GM20431 (cell line): ENCODE measurements around the gene TUBB.

Source experiments
- in situ Hi-C: fragments of 300-500 bp; cut with MseI, MboI; formaldehyde crosslinking; loops from one replicate; pipeline ENCODE4 v1.15.0; 2020; ENCODE audit warnings: low sequenced_read_pairs; ENCODE audit not compliant: unreplicated experiment

The TUBB gene

DNA sequence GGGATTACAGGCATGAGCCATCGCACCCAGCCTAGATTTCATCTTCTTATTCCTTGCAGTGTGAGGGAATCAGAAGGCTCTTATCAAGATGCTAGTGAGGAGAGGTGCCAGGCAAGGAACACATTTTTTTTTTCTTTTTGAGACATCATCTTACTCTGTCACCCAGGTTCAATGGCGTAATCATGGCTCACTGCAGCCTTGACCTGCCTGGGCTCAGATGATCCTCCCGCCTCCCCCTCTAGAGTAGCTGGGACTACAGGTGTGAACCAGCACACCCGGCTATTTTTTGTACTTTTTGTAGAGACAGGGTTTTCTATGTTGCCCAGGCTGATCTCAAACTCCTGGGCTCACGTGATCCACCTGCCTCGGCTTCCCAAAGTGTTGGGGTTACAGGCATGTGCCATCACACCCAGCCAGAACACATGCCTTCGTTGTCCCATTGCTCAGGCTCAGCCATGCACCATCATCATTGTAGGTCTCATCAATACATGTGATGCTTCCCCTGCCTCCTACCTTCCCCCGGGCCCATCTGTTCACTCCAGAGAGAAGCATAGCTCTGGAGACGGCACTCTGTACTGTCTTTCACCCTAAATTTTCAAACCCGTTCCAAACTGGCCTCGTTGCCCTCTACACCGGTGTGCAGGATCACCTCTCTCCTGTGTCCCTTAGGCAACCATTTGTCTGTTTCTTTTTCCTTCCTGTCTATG is 12.2 kb downstream of the TUBB start:
- in situ Hi-C loops, result no loop called here

DNA sequence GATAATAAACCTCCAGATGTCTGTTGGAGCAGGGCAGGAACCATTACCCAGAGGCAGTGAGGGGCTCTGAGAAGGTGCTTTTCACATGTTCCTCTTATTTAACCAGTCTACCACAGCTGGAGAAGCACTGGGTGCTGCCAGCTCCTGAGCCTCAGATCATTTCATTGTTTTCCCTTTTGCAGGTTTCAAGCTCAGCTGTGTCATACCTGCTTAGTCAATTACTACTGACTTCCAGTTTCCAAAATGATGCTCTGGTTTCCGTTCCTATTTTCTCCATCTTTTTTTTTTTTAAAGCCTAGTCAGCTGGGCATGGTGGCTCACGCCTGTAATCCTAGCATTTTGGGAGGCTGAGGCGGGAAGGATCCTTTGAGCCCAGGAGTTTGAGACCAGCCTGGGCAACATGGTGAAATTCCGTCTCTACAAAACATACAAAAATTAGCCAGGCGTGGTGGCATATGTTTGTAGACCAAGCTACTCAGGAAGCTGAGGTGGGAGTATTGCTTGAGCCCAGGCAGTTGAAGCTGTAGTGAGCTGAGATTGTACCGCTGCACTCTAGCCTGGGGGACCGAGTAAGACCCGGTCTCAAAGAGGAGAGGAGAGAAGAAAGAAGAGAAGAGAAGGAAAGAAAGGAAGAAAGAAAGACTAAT is 15.6 kb downstream of the TUBB start:
- in situ Hi-C loops, result no loop called here

DNA sequence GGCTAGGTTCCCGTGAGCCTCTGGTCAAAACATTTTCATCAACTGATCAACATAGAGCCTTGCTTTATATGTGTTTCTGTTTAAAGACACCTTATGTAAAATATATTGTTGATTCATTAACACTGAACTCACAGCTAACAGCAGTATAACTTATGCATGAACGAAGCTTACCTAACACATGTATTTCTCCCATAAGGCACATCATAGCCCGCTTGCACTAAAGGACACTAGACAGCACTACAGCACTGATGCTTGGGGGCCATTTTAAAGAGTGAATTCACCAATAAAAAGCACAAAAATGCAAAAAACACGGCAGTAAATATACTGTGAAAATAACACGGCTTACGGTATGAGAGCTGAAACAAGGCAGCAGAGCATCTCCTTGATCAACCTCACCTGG is 18.4 kb downstream of the TUBB start:
- in situ Hi-C loops, result no loop called here

DNA sequence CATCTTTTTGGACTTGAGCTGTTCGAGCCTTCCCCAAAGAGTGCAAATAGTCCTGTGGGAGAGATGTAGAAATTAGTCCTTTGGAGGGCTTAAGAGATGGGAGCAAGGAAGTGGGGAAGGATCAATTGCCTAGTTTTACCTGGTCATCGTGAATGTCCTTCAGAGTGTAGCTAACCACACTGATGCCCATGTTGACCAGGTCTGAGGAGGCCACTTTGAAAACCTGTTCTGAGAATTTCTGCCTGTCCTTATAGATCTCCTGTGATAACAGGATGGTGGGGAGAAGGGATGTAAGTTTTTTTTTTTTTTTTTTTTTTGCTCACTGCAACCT is 20.4 kb downstream of the TUBB start:
- in situ Hi-C loops, result no loop called here

DNA sequence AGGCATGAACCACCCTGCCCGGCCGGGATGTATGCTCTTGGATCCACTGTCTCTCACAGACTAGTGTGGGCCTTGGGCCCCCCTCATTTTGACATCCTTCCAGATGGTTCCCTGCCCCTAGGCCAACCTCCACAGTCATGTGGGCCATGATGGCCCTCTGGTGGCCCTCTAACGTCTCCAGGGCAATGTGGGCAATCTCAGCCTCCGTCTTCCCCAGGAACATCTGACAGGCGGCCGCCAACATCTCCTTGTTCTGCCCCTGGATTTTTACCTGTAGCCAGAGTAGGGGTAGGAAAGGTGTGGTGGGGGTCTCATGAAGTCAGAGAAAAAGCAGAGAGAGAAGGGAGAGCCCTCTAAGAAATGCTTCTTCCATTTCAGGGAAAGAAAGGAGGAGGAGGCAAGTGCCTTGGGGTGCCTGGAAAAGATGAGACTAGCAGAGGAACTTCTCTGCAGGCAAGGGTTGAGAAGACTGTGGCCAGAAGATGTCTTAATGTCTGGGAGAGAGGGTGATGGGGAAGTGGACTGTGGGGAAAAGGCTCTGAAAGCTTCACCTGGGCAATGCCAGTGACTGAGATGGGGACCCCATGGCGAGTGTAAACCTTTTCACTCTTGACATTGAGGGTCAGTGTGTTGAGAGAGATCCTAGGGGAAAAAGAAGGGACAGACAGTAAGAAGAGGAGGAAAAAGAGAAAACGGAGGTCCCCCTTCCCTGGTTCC is 21.1 kb downstream of the TUBB start:
- in situ Hi-C loops, result no loop called here

DNA sequence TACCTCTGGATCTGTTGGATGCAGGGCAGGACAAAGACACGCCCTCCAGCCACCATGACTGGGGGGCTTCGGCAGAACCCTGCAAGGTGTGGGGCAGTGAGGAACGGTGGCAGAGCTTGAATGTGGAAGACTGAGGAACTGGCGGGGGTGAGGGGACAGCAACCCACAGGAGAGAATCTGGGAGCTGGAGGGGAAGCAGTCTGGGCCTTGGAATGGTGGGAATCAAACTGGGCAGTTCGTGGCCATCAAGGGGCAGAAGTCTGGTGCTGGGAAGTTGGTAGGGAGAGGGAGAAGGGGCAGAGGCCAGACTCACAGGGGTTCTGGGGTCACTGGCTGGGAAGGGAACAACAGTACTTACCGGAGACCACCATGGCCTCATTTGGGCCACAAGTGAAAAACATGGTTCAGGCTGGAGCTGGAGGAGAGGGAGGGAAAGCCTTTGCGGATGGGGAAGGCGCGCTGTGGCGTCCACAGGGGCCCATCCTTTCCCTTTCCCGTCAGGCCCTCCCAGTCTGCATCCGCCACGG is 21.7 kb downstream of the TUBB start:
- in situ Hi-C loops, result no loop called here

DNA sequence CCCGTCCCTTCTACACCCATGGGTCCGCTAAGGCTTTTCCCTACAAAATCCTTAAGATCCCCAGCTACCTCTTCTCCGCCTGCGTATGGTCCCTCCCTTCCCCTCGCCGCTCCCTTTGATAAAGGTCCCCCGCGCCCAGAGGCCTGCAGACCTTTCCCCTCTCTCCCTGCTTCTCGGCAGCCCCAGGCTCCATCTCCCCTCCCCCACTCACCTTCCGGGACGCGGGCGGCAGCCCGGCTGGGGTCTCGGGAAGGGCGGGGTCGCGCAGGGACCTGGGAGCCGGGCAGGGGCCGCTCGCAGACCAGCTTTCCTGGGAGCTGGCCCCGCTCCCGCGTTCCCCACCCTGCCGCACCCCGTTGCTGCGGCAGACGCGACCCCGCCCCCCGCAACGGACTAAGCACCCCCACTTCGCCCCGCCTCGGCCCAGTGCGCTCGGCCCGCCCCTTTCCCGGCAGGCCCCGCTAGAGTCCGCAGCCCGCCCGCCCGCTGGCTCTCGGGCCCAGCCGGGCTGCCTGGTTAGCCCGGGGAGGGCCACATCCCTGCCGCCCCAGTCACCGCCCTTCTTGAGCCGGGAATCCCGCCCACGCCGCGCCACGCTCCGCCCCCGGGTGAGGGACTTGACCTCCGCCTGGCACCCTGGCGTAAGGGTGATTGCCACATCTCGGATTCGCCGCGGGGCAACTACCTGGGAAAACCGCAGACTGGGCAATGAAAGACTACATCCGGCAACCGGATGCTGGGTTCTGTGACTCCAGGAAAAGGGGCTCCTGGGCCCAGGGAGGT is 22.4 kb downstream of the TUBB start, which contains the start of gene FLOT1:
TSS of gene FLOT1 (minus strand) at position 372 of the 783 bp plus-strand sequence. CDS start 498 bp downstream, outside the sequence.
- in situ Hi-C loops, result no loop called here

DNA sequence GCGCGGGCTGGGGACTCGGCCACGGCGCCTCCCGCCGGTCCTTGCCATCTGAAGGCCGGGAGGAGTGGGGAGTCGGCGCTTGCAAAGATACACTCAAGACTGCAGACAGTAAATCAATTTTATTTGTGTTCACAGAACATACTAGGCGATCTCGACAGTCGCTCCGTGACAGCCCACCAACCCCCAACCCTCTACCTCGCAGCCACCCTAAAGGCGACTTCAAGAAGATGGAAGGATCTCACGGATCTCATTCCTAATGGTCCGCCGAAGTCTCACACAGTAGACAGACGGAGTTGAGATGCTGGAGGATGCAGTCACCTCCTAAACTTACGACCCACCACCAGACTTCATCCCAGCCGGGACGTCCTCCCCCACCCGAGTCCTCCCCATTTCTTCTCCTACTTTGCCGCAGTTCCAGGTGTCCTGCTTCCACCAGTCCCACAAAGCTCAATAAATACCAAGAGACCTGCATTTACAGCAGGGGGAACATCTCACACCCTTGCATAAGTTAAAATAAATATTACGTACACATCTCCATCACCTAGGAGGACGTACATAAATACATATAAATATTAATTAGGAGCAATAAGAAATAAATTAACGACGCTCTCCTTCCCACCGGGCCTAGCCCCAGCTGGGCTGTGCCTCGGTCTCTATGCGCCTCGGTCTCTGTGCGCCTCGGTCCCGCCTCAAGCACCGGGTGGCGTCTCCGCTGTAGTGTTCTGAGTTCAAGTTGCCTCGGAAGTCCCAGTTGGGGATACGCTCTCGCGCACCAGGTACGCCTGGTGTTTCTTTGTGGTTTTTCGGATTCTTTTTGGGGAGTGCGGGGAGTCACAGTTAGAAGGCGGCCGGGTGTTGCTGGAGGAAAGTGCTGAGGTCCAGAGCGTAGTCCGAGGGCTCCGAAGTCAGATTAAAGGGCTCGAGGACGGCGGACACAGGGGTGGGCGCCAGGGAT is 23.2 kb downstream of the TUBB start:
- in situ Hi-C loops, result no loop called here

DNA sequence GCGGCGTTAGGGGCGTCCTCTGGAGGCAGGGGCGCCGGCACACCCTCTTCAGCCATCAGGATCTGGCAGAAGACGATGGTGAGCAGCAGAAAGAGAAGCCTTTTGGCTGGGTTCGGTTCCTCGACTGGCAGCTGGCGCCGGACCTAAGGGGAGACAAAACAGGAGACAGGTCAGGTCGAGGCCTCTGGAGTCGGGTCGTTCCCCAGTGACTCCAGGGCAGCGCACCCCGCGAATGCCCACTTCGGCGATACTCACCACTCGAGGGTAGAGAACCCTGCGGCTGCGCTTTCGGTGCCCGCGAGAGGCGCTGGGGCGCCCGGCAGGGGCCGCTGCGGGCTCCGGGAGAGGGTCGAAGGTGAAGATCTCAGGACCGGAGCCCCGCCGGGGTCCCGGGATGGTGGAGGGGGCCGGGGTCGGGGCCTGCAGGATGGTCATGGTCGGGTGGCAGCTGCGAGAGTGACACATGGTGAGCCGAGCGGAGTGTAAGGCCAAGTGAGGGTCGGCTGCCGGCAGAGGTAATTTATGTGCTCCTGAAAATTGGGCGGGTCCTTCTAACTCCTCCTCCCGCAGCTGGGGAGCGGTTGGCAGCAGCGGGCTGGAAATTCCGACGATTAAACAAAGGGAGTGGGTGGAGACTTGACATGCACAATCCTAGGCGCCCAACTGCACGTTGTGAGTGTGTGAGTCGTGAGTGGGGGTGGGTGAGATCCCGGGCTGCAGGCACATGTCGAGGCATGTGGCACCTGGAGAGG is 24.1 kb downstream of the TUBB start, which contains the start of gene IER3:
TSS of gene IER3 (minus strand) at position 494 of the 752 bp plus-strand sequence. CDS start at position 465, 29 bp downstream.
- in situ Hi-C loops, result no loop called here

DNA sequence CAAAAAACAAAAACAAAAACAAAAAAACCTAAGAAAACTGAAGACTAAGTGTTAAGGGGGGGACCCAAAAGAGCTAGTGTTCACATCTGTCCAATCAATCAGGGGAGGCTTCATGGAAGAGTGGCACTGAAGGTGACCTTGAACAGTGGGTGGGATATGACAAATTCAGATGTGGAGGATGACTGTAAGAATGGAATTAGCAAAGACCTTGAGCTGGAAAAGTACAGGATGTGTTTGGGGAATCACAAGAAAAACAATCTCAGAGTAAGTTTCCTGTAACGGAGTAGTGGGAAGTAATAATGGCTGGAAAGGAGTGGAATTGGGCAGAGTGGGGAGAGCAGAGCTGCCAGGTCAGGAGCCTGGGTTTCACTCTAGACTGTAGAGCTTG is 27.1 kb downstream of the TUBB start:
- in situ Hi-C loops, result no loop called here

DNA sequence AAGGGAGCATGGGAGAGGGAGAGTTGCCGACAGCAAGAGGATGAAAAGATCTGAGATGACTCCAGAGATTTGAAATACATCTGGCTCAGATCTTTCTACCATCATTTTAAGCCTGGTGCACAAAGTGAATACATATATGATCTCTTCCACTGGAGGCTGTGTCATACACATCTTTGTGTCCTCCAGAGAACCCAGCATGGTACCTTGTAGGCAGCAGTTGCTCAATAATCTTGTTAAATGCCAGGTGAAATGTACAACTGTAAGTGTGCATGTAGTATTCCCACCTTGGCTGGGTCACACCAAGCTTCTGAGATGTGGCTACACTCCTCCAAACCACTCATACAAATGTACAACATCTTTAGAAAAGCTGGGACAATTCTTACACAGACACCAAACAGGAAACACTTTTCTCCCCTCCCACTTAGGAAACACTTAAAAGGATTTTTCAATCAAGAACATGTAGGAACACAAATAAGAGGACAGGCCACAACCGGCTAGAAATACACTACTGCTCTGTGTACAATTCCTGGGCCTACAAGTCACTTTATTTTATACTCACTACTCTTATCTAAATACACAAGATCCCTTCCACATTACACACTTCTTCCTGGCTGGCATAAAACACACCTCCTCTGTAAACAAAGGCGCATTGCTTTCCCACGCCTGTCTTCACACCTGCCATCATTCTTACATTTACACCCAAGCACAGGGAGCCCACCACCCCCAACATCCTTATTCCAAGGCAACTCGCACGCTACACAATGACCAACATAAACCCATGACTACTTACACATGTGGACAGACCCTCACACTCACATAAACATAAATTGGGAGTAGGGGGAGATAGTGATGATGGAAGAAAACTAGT is 28.0 kb downstream of the TUBB start:
- in situ Hi-C loops, result no loop called here

DNA sequence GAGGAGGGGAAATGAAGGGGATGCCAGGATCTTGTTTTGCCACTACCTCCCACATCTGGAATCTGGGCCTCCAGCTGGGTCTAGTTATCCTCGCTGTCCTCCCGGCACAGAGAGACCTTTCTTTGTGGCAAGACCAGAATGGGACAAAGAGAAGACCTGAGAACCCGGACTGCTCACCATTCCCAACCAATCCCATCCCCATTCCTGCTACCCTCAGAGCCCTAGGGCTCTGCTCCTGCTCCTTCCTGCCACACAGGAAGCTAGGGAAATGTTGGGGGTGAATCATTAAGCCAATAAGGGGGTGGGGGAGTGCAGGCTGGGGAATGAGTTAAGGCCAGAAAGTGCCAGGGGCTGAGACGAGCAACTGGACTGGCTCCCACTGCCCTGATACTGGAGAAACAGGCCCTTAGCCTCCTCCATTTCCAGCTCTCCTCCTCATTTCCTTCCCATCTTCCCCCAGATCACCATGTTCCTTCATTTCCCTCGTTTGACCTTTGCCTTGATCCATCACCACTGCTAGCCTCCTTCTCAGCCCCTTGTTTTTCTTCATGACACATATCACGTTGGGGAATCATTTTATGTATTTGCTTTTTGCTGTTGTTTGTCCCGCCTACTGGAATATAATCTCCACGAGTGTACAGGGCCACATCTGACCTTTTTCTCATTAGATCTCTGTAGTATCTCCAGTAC is 28.8 kb downstream of the TUBB start:
- in situ Hi-C loops, result no loop called here

DNA sequence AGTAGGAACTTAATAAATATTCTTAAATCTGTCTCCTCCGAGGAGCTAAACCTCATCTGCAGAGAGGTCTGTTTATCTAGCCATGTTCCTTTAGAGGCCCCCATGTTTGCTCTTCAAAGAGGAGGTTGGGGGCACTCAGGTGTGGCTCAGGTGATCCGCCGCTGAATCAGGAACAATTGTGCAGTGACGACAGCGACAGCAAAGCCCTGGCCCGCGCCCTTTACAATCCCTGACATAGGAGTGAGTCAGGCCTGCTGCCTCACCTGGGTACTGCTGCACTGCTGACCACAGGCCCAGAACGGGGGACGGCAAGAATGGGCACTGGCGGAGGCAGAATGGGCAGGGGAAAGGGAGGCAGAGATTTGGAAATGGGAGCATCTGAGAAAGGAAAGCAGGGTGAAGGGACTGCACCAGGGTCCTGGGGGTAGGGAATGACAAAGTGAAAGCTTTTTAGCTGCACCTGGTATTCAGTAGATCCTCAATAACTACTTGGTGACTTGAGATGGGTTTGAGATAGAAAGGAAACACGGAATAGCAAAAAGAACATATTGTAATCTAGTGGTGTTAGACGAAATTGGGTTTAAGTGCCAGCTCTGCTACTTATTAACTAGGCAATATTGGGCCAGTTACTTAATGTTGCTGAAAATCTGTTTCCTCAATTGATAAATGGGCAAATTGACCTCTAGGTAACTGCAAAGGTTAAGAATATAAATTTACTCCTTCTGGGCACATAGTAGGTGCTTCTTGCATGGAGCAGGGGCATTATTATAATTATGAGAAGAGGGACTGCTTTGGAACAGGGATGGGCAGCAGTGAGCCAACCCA is 29.6 kb downstream of the TUBB start:
- in situ Hi-C loops, result no loop called here

DNA sequence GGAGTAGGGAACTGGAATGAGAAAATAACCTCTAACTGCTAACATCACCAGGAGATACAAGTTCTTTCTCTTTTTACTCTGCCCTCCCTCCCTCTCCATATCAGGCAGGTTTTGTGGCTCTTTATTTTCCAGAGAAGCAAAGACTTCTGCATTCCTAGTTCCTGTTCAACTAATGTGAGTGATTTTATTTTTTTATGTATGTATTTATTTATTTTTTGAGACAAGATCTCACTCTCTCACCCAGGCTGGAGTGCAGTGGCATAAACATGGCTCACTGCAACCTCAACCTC is 30.2 kb downstream of the TUBB start:
- in situ Hi-C loops, result no loop called here

DNA sequence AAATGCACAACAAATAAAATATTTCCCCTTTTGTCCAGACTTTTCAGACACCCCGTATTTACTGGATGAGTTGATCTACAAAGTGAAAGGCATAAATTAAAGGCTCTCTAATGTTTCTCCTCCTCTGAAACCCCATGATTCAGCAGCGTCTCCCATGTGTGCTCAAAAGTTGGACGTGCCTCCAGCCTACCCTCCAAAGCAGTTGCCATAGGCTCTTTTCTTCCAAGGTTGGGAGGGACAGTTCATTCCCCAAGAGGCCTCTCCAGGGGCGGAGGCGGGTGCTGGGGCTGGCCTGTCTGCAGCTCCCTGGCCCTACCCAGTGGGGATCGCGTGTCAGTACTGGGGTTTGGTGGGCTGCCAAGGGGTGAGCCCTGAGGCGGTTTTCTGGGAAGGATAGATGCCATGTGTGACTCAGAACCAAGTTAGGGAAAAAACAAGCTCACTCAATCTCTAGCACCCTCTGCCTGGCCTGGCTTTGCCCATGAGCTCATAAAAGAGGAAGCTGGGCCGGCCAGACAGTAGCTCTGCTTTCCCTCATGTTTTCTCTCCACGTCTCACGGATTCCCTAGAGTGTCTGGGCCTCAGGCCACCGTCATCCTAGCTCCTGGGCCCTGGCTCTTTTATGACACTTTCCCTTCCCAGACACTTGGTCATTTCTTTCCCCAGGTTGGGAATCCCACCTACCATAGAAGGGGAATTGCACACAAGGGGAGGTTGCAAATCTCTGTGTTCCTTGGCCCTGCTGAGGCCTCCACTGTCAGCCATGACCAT is 32.2 kb downstream of the TUBB start:
- in situ Hi-C loops, result no loop called here

DNA sequence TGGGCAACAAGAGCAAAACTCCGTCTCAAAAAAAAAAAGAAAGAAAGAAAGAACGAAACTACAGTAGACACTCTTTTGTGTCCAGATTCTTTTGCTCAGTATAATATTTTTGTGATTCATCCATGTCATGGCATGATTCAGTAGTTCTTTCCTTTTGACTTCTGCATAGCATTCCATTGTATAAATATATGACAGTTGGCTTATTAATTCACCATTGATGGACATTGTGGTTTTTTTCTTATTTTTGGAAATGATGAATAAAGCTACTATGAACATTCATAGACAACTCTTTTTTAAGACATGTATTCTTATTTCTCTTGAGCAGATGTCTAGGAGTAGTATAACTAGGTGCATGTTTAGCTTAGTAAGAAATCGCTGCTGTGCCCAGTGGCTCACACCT is 34.5 kb downstream of the TUBB start:
- in situ Hi-C loops, result no loop called here
